Posterior vena cava (tissue), 2 donors: ENCODE data around the gene ARL5B. TPM values are rescaled to one million over a fixed set of nuclear protein-coding genes. Genes with fewer than 3 reads are reported as not detected.

ENCODE experiments used
- DNase-seq: peaks from one replicate; pipeline ENCODE4 v3.0.0-alpha.2; 2020; ENCODE audit warnings: low spot score
- intact Hi-C, 2 donors: fragments of 100-400 bp; cut with DNase I; formaldehyde crosslinking; loops; one replicate each; pipeline versions ENCODE4 v1.14.1 to v1.14.2; 2022 to 2023
- total RNA-seq, 2 donors: library from RNA; stranded (reverse); fragmentation: NEBNext Ultra II Directional; extraction: Animal tissue kit (Norgen Biotek cat#: 25700); gene quantifications; one replicate each; pipeline ENCODE4 v1.2.1, GENCODE V29; 2021
- donor health status: DM: yes; HTN: yes; CAD: no.
- donor health status: DM: yes; HTN: yes; CAD: no.

The ARL5B gene
- total RNA-seq, 2 donors from 2014 or later: 10.4 to 12.9 TPM

DNA sequence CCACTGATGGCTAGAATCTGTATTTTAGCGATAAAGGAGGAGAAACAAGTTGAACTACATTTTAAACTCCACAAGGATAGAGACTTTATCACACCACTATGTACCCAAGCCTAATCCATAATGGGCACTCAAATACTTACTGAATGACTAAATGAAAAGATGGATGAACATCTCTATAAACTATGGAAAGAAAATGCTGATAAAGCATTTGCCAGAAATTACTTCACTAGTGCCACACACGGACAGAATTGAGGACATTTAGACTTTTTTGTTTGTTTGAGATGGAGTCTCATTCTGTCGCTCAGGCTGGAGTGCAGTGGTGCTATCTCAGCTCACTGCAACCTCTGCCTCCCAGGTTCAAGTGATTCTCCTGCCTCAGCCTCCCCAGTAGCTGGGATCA is 6.1 kb upstream of the ARL5B start:
- DNase-seq: no peak
- intact Hi-C loops: no loop called here

DNA sequence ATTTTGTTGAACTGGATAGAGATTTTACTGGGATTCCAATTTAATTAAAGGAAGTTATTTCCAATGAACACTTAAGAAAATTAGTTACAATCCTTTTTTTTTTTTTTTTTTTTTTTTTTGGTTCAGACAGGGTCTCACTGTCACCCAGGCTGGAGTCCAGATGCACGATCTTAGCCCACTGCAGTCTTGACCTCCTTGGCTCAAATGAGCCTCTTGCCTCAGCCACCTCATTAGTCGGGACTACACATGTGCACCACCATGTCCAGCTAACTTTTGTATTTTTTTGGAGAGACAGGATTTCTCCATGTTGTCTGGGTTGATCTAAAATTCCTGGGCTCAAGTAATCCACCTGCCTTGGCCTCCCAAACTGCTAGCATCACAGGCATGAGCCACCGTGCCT is 2.5 kb upstream of the ARL5B start:
- DNase-seq: no peak
- intact Hi-C loops: no loop called here

DNA sequence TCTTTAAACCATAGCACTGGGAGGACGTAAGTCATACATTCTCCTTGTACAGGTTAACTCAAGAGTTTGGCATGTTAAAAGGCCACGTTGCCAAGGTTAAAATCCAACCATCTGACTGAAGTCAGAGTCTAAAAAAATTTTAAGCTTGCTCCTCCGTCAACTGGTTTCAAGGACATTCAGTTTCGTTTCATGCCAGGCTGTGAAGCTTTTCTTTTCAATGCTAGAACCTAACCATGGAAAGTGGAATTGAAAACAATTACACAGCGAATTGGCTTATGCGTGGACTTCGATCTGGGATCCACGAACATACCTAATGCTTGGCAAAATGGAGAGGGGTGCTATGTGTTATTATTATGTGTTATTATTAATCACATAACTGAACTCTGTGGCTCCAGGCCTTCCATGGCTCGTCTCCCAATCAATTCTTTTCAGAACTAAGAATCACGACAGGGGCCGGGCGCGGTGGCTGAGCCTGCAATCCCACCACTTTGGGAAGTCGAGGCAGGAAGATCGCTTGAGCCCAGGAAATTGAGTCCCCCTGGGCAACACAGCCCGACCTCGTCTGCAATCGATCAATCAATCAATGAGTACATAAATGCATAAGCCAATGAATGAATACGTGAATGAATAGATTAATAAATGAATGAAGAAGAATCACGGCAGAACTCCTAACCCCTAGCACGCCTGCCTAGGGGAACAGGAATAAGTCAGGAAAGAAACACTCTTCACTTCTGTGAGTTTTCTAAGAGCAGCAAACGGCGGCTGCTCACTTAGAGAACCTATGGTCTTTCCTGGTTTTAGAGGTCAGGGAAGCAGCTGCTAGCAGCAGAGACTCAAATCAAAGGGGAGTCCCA is 733 bp upstream of the ARL5B start:
- intact Hi-C loops: no loop called here
- no peak for DNase-seq

DNA sequence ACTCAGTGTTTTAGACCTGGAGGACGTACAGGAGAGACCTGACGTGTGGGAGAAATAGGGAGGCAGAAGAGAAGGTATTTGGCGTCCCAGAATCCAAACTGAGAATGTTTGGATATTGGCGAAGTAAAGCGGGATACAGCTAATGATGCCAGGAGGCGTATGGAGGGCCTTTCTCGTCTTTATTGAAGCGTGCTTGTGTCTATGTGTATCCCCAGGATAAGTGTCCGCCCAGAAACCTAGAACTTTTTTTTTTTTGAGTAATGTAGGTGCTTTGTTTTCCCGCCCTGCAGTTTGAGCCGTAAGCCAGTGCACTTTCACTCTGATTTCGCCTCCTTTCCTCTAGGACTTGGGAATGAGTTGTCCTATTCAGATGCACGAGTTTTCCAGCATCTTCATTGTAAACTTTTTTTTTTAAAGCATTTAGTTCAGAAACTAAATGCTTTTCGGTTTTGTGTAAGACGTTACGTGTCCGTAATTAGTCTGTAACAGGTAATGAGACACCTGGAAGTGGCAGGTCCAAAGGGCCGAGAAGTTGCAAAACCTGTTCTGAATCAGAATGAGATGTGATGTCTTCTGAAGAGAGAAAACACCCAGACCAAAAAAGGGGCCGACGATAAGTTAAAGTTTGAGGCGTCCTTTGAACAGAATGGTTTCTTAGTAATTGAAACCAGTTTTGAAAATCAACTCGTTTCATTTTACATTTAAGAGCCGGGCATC is 746 bp downstream of the ARL5B start:
- intact Hi-C loops: no loop called here
- no peak for DNase-seq

DNA sequence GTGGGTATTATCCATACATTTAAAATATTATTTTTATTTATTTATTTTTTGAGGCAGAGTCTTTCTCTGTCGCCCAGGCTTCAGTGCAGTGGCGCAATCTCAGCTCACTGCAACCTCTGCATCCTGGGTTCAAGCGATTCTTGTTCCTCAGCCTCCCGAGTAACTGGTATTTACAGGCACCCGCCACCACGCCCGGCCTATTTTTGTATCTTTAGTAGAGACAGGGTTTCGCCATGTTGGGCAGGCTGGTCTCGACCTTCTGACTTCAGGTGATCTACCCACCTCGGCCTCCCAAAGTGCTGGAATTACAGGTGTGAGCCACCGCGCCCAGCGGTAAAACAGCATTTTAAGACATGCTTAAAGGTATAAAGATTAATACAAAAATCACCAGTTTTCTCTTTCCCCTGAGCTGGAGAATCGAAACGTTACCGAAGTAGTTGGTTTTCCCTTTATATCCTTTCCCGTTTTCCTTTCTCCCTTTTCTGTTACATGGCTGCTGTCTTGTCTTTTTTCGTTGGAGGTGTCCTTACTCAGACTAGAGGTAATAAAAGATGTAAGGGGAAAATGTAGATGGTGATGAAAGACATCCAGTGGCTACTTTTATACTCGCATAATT is 1.7 kb downstream of the ARL5B start:
- no peak for DNase-seq
- intact Hi-C loops: no loop called here

DNA sequence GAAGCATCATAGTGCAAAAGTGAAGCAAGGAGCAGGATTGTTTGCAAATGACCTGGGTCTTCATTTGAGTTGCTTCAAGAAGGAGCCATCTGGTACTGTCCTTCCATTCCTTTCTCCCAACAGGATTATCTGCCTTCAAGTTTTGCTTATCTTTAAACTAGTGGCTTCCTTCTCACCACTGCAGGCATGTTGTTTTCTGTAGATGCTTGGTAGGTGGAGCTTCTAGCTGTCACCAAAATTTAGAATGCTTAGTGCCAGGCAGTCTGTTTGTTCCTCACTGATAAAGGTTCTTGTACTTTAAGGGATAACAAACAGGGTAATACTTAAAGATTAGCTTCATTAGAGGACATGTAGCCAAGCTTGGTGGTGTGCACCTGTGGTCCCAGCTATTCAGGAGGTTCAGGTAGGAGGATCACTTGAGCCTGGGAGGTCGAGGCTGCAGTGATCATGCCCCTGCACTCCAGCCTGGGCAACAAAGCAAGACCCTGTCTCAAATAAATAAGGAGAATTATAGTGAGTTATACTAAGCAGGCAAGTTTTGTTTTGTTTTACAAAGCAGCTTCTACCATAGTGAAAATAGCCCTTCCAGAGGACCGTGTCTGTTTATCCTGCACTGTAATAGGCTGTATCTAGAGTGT is 5.7 kb downstream of the ARL5B start:
- intact Hi-C loops: no loop called here
- no peak for DNase-seq

DNA sequence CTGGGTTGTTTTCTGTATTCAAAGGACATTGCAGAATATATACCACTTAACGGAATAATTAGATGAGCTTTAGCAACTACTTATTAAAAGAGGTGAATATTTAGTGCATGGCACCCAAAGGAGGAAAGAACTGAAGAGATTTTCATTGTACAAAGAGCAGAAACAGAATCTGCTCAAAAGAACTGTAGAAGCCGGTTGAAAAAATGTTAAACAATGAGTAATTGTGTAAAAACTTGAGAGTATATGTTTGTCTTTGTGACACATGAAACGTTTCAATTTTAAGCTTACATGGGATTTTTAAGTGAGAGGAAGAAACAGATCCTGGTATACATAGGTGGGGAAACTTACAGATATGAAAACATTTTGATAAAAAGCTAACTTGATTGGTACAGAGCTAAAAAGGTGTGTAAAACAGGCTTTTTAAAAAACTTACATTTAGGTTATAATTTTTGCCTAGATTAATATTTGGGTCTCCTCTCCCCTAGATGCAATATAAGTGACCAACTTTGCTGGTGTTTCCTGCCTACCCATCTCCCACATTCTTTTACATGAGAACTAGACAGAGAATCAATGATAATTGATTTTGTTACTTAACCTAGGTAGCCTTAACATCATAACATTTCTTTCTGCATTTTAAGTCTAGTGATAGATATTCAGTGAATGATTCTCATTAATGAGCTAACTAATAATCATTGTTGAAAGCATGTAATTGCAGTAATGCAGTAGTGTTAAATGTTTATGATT is 6.8 kb downstream of the ARL5B start:
- intact Hi-C loops: no loop called here

DNA sequence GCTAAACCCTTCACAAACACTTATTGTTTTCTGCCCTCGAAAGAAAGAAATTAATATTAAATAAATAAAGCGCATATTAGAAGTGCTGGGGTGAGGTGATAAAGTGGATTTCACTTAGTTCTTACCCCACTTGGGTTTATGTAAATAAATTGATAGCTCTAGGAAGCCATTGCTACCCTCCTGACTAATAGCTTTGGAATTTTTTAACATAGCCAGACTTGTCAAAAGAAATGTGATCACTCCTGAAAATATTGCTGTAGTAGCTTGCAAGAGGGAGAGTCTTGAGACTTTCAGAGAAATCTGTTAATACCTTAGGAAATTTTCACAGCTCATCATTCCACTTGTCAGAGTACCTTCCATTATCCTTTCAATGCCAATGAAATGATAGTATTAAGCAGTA is 7.6 kb downstream of the ARL5B start:
- DNase-seq: no peak
- intact Hi-C loops: no loop called here

More for the DNA sequence above, 6.8 kb downstream of the ARL5B start:
- no peak for DNase-seq

DNA sequence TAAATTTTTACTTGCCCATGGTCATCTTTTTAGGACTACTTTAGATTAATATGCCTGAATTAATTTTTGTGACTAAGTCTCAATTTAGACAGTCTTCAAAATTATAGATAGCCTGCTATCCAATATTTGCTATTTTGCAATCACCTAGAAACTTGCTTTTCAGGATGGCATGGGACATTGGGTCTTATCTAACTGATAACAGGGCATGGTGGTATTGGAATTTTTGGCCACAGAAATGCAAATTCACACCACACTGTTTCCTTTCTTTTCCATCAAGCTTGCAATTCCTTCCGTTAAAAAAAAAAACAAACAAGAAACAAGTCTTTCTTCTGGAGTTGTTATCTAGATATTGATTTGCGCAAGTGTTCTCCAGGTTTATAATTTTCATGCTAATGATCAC is 8.8 kb downstream of the ARL5B start:
- DNase-seq: no peak
- intact Hi-C loops: no loop called here

DNA sequence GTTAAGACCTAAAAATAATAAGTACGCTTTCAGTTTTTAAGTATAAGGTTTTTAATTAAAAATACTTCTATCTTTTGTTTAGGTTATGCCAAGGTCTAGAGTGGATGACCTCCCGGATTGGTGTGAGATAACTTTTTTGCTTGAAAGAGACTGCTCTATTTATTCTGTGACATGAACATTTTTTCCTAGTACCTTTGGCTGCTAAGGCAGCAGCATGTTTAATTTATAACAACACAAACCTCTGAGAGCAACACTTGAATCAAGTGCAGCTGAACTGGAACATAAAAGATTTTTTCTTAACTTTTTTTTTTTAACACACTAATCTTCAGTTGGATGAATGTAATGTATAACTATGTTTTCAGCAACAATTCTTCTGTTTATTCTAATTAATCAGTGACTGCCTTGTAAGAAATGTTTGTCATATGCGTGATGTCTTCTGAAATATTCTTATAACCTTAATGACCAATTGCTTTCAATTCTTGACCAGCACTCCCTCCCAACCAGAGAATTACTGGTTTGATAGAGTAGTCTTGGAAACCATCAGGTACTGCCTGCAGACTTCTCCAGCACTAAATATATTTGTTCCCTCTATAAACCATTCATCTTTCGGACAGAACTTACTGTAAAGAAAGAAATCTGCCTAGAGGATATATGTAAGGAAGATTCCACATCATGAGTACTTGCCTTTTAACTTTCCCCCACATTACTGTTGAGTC is 16.0 kb downstream of the ARL5B start:
- no peak for DNase-seq
- intact Hi-C loops: no loop called here

DNA sequence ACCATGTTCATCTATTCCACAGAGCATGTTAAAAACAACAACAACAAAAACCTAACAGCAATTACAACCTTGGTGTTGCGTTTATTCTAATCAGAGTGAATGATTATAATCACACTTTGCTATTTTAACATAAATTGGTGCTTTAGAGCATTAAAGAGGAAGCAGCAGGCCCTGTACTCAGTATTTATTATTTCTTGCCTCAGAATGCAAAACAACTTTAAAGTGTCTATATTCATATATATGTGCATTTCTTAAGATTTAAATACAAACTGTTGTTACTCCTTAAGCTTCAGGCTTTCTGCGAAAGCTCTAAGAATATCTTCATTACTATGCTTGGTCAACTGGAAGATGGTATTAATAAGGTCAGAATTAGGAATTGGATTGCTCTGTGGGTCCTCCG is 21.5 kb downstream of the ARL5B start:
- DNase-seq: no peak
- intact Hi-C loops: loop anchor here in 1 of 2 donors (5.0 kb wide), 1 partner anchor 112 kb away; no protein-coding TSS in a partner anchor

DNA sequence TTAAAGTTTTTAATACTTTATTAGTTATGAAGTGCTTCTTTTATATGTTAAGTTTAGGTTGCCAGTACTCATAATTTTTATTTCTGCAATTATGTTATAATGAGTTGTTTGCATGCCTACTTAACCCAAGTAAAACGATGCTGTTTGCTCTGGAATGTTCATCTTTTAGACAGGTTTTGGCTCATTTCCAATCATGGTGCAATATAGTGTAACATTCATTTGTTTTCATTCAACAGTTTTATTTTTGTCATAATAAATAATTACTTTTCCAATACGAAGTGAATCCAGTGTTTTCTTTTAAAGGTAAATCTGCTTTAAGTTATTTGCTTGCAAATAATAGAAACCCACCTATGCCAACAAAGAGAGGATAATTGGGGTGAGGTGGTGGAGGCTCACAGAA is 22.1 kb downstream of the ARL5B start:
- intact Hi-C loops: loop anchor here in 1 of 2 donors (5.0 kb wide), 1 partner anchor 111 kb away; no protein-coding TSS in a partner anchor
- no peak for DNase-seq

DNA sequence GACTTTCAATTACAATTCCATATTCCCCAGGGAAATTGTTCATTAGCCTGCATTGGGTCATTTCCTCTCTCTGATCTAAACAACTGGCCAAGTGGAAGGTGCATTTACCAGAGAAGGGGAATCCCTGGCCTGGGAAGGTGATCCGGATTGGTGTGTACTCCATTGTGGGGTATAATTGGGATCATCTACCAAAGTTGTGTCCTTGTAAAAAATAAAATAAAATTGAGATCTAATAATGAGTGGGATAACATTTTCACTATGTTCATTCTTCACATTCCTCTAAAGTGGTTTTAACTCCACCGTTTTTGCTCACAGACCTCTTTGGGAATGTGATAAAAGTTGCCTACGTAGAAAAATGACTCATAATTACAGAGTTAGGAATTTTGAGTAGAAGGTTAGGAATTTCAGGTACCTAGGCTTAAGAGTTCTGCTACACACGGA is 22.8 kb downstream of the ARL5B start:
- DNase-seq: no peak
- intact Hi-C loops: loop anchor here in 1 of 2 donors (5.0 kb wide), 1 partner anchor 110 kb away; no protein-coding TSS in a partner anchor

DNA sequence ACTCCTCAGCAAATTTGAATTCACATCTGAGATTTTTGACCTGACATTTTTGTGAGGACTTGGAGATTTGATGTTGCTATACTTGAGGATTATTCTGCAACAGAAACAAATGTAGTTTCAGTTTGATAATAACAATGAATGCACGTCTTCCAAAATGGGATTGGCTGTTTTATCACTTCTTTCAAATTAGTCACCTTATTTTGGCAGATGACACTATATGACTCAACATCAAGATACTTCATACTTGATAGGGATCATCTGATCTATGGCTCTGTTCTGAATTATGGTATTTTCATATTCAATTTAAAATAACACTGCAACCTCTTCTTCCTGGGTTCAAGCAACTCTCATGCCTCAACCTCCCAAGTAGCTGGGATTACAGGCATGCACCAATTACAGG is 24.2 kb downstream of the ARL5B start:
- DNase-seq: no peak
- intact Hi-C loops: loop anchor here in 1 of 2 donors (5.0 kb wide), 1 partner anchor 109 kb away; no protein-coding TSS in a partner anchor

DNA sequence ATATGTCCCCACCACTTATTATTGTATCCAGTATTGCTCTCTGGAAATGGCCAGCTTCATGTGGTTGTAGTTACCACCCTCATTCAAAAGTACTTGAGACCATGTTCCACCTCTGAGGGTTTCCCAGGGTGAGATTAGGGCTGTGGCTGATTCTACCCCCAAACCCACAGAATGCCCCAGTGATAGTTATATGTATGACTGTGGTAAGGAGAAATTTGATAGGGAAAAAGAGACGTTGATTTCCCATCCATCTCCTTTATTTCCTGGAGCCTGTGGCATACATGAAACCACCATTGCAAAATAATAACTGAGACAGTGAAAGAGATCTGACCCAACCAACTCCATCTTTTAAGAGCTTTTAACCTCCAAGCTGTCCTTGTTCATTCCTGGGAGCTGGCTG is 25.2 kb downstream of the ARL5B start:
- intact Hi-C loops: loop anchor here in 1 of 2 donors (5.0 kb wide), 1 partner anchor 108 kb away; no protein-coding TSS in a partner anchor
- no peak for DNase-seq

DNA sequence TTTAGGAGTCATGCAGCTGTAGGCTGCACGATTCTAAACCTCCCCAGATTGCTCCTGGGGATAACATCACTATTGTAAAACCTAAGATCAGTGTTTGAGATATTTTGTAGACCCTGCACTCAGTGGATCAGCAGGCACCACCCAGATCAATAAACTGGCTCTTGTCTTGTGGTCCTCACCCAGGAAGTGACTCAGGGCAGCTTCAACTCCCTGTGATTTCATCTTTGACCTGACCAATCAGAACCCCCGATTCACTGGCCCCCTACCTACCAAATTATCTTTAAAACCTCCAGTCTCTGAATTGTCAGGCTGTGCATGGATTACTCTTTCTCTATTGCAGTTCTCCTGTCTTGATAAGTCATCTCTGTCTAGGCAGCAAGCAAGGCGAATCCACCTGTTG is 25.7 kb downstream of the ARL5B start:
- intact Hi-C loops: loop anchor here in 1 of 2 donors (5.0 kb wide), 1 partner anchor 107 kb away; no protein-coding TSS in a partner anchor
- DNase-seq: no peak

DNA sequence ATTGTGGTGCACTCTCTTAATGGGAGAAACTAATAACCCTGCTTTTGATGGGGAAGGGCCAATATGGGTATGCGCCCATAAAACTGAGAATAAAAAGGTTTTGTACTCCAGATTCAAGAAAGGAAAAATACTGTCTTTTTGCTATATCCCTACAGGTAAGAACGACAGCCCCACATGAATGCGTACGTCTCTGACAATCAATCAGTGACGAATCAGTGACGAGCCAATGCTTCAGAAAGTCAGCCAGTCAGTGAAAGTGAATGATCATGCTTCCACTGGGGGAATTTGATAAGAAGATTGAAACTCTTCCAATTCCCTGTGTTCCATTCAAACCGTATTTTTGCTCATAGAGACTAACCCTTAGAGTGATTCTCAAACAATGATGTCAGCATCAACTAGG is 26.3 kb downstream of the ARL5B start:
- DNase-seq: no peak
- intact Hi-C loops: no loop called here

DNA sequence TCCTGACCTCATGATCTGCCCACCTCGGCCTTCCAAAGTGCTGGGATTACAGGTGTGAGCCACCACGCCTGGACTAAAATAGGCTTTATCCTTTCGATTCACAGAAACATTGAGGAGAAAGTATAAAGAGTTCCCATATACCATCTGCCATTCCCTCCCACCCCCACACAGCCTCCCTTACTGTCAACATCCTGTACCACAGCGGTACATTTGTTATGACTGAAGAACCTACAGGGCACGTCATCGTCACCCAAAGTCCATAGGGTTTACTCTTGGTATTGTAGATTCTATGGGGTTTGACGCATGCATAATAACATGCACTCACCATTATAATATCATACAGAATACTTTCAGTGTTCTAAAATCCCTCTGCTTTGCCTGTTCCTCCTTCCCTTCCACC is 28.0 kb downstream of the ARL5B start:
- no peak for DNase-seq
- intact Hi-C loops: no loop called here
